GM20431 (cell line): ENCODE data around the gene CCR9.
"Not testable (repeated sequence)": the region's sequence is repeated elsewhere in the genome, so short reads cannot be mapped to it uniquely, and the experiment has no call there.

Experiments used
- in situ Hi-C: fragments of 300-500 bp; cut with MseI, MboI; formaldehyde crosslinking; loops from one replicate; pipeline ENCODE4 v1.15.0; 2020; ENCODE audit warnings: low sequenced_read_pairs; ENCODE audit not compliant: unreplicated experiment

Gene CCR9

GRCh38 chr3:45885979-45886705, at the start of gene CCR9:
Gene CCR9, plus strand, starts transcription at chr3:45886543. Its CDS starts 8,391 bp downstream, at chr3:45894934.
- in situ Hi-C loops = no loop called here

- in situ Hi-C loops = no loop called here
Measured at GRCh38 chr3:45838466-45838865, 47.9 kb upstream of the CCR9 start.

GRCh38 chr3:45841420-45841756, 45.0 kb upstream of the CCR9 start:
- in situ Hi-C loops = no loop called here

- in situ Hi-C loops = no loop called here
Measured at GRCh38 chr3:45841757-45842491, 44.4 kb upstream of the CCR9 start, which contains the start of gene LZTFL1. Gene LZTFL1, minus strand, starts transcription at chr3:45842119. Its CDS starts 128 bp downstream, at chr3:45841991.

GRCh38 chr3:45842851-45843625, 43.3 kb upstream of the CCR9 start:
- in situ Hi-C loops = no loop called here

GRCh38 chr3:45844616-45845015, 41.7 kb upstream of the CCR9 start:
- in situ Hi-C loops = no loop called here

GRCh38 chr3:45848392-45848791, 38.0 kb upstream of the CCR9 start:
- in situ Hi-C loops = no loop called here

- in situ Hi-C loops = no loop called here
Measured at GRCh38 chr3:45852828-45853227, 33.5 kb upstream of the CCR9 start.

GRCh38 chr3:45856323-45856722, 30.0 kb upstream of the CCR9 start:
- in situ Hi-C loops = not testable (repeated sequence)

GRCh38 chr3:45857024-45857423, 29.3 kb upstream of the CCR9 start:
- in situ Hi-C loops = not testable (repeated sequence)

GRCh38 chr3:45858809-45859543, 27.4 kb upstream of the CCR9 start:
- in situ Hi-C loops = no loop called here

GRCh38 chr3:45860481-45860880, 25.9 kb upstream of the CCR9 start:
- in situ Hi-C loops = no loop called here

- in situ Hi-C loops = no loop called here
Measured at GRCh38 chr3:45861043-45861719, 25.2 kb upstream of the CCR9 start.

GRCh38 chr3:45864760-45865519, 21.4 kb upstream of the CCR9 start:
- in situ Hi-C loops = no loop called here

- in situ Hi-C loops = no loop called here
Measured at GRCh38 chr3:45865563-45865962, 20.8 kb upstream of the CCR9 start.

GRCh38 chr3:45868213-45868612, 18.1 kb upstream of the CCR9 start:
- in situ Hi-C loops = no loop called here

- in situ Hi-C loops = no loop called here
Measured at GRCh38 chr3:45868650-45869049, 17.7 kb upstream of the CCR9 start.

- in situ Hi-C loops = no loop called here
Measured at GRCh38 chr3:45869638-45870037, 16.7 kb upstream of the CCR9 start.

GRCh38 chr3:45870099-45870498, 16.2 kb upstream of the CCR9 start:
- in situ Hi-C loops = no loop called here
